GM04504 (cell line): ENCODE measurements around the gene DDC.

Source experiments
- DNase-seq: peaks from one replicate; pipeline ENCODE4 v3.0.0-alpha.2; 2012; ENCODE audit warnings: low read depth

Gene DDC

DNA sequence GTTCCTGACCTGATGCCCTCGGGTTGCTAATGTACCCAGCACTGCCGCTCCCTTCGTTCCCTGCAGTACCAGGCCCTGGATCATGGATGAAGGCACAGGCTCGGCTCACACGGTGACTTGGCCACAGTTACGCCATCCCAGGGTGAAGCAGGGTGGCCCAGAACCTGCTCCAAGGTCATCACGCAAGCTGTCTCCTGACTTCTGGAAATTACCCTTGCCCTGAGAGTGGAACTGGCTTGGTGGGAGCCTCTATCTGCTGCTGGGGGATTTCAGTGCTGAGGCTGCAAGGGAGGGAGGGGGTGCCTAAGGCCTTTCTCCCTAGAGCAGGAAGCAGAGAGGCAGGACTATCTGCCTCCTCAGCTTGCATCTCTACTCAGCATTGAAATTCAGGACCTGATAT, 151.6 kb downstream of the DDC start:
- no peak for DNase-seq

DNA sequence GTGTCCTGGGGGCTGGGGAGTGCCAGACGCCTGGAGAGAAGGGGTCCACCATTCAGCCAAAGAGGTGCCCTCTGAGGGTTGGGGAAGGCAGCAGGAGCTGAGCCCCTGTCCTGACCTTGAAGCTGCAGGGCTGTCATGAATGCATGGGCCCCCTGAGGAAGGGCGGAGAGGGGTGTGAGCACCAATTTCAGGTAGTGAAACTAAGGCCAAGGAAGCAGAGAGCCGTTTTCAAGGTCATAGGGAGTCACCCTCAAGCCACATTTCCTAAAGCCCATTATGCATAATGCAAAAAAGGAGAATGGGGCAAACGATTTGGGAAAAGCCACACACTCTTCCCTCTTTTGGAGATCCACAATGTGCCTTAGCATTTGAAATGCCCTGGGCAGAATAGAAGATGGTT, 152.2 kb downstream of the DDC start:
- no peak for DNase-seq

DNA sequence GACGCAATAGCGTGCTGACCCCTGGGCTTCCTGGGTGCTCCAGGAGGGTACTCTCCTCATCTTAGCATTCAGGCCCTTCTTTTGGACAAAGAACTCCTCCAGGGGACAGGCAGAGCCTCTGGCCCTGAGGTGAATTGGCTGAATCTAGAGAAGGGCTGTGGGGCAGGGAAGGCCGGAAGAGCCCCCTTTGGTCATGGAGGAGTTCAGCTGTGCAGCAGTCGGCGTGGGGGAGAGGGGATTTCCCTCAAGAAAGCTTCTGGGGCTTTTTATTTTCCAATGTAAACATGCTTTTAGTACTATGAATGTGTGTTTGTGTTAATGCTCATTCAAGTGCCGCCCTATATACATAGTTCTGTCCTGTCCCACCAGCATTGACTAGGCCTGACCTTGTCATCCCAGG, 153.9 kb downstream of the DDC start:
- DNase-seq: no peak

DNA sequence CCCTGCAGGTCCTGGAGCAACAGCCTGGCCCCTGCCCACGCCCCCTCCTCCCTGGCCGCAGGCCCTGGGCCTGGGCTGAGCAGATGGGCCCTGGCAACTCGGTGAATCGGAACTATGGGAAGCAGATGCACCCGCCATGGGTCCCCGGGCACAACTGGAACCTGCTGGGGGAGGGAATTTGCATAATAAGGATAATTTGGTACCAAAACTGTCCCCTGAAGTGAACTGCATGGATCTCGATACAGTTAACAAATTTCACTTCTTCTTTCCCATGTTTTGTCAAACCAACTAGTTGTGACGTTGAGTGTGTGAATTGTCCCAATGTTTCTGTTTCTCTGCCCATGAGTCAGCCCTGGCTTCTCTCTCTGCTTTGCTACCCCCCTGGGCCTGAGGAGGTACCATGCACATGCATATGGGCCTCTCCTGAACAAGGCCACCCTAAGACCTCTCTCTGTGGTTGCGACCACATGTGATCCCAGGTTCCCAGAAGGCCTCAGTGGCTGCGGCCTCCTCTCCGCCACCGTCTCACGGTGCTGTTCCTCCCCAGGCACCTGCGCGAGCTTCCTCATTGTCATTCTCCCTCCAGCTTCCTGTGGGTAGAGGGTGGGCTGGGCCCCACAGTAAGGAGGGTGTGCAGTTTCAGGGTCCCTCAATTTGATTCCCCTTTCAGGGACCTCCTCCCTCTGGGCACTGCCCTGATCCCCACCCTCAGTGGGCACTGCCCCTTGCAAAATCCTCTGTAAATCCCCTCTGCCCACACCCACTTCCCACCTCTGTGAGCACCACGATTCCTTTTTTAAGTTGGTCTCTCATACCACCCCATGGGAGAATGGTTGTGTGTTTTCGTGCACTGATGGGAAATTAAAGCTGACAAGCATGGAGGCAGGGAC, 155.1 kb downstream of the DDC start:
- DNase-seq: no peak
